Measurements from ENCODE around the gene IL25.

Gene IL25

DNA sequence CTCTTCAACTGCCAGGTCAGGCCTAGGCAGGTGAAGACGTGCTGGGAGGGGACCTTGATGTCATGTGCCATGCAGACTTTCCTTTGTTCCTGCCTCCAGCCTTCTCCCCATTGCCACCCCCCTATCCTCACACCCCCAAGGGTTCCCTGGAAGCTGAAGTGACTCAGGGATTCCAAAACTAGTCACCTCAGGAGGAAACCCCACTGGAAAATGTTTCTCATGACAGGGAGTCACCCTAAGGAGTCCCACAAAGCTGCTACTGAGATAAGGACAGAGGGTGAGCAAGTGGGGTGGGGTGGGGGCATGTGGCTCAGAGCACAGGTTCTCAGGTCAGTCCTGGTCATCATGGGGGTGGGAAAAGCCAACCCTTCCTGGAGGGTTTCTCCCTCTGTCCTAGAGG is 2.4 kb upstream of the IL25 start:
- DNase-seq = no peak
- H3F3A ChIP-seq (ENCODE audit: insufficient read depth, low read length) = no peaks in the 10 kb centered on the region
- no peaks in the 10 kb centered on the region for H3K4me1 ChIP-seq (ENCODE audit: low read length)
- TF ChIP-seq EZH2phosphoT487 (IDR thresholded peaks at IDR 0.05; ENCODE audit: low read length) = no peak
- TF ChIP-seq EZH2 (optimal IDR thresholded peaks at IDR 0.05; ENCODE audit: low read depth, low read length) = no peak
- TF ChIP-seq, protein P1, sequence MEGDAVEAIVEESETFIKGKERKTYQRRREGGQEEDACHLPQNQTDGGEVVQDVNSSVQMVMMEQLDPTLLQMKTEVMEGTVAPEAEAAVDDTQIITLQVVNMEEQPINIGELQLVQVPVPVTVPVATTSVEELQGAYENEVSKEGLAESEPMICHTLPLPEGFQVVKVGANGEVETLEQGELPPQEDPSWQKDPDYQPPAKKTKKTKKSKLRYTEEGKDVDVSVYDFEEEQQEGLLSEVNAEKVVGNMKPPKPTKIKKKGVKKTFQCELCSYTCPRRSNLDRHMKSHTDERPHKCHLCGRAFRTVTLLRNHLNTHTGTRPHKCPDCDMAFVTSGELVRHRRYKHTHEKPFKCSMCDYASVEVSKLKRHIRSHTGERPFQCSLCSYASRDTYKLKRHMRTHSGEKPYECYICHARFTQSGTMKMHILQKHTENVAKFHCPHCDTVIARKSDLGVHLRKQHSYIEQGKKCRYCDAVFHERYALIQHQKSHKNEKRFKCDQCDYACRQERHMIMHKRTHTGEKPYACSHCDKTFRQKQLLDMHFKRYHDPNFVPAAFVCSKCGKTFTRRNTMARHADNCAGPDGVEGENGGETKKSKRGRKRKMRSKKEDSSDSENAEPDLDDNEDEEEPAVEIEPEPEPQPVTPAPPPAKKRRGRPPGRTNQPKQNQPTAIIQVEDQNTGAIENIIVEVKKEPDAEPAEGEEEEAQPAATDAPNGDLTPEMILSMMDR (IDR thresholded peaks at IDR 0.05; ENCODE audit: low read length) = no peak
- no peak overlapping the region for H3K27ac ChIP-seq (ENCODE audit: low read length)
- H2AFZ ChIP-seq (ENCODE audit: low read length) = no peak overlapping the region
- no peaks in the 10 kb centered on the region for H3K9me3 ChIP-seq (replicated peaks; ENCODE audit: insufficient read depth, low read length)
- H3K4me3 ChIP-seq (ENCODE audit: low read length) = no peak overlapping the region
- H3K27me3 ChIP-seq (replicated peaks; ENCODE audit: insufficient read depth, low read length) = no peaks in the 10 kb centered on the region
- H3K79me2 ChIP-seq (ENCODE audit: low read length) = no peaks in the 10 kb centered on the region
- H3K9ac ChIP-seq (ENCODE audit: low read length) = no peak overlapping the region
- H3K9me2 ChIP-seq (replicated peaks; ENCODE audit: insufficient read depth, low read length) = no peaks in the 10 kb centered on the region
- no peaks in the 10 kb centered on the region for H4K20me1 ChIP-seq (ENCODE audit: insufficient read depth, low read length)
- H3K4me2 ChIP-seq (ENCODE audit: low read depth, low read length) = no peak overlapping the region
- H3K36me3 ChIP-seq (replicated peaks; ENCODE audit: insufficient read depth, low read length) = no peaks in the 10 kb centered on the region

DNA sequence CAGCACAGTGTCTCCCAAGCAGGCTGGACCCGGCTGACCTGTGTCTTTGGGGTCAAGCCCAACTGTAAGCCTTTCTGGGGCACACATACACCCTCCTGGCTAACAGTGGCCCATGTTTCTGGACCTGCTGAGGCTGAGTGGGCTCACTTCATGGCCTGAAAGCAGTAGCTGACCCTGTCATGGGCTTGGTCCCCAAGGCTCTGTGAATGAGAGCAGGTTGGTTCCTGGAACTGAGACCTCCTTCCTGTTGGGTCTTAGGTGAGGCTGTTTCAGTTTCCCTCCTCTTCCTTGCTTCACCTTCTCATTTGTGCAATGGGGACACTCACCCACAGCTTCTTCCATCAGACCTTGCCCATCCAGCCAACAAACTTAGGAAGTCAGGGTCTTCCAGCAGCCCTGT is 744 bp upstream of the IL25 start:
- Histone ChIP-seq H3K4me3 (ENCODE audit: low read length) (no peak overlapping the region), H4K20me1 (ENCODE audit: insufficient read depth, low read length) (no peaks in the 10 kb centered on the region), H3K9me2 (replicated peaks; ENCODE audit: insufficient read depth, low read length) (no peaks in the 10 kb centered on the region), H3K4me1 (ENCODE audit: low read length) (no peaks in the 10 kb centered on the region), H3K36me3 (replicated peaks; ENCODE audit: insufficient read depth, low read length) (no peaks in the 10 kb centered on the region), H3K9me3 (replicated peaks; ENCODE audit: insufficient read depth, low read length) (no peaks in the 10 kb centered on the region), H3K79me2 (ENCODE audit: low read length) (no peaks in the 10 kb centered on the region), H3F3A (ENCODE audit: insufficient read depth, low read length) (no peaks in the 10 kb centered on the region), H3K4me2 (ENCODE audit: low read depth, low read length) (no peak overlapping the region), H2AFZ (ENCODE audit: low read length) (no peak overlapping the region), H3K27ac (ENCODE audit: low read length) (no peak overlapping the region), H3K27me3 (replicated peaks; ENCODE audit: insufficient read depth, low read length) (no peaks in the 10 kb centered on the region), H3K9ac (ENCODE audit: low read length) (no peak overlapping the region)
- TF ChIP-seq EZH2 (optimal IDR thresholded peaks at IDR 0.05; ENCODE audit: low read depth, low read length) (no peak), EZH2phosphoT487 (IDR thresholded peaks at IDR 0.05; ENCODE audit: low read length) (no peak)
- TF ChIP-seq, protein P1 (IDR thresholded peaks at IDR 0.05; ENCODE audit: low read length) = no peak
- no peak for DNase-seq

DNA sequence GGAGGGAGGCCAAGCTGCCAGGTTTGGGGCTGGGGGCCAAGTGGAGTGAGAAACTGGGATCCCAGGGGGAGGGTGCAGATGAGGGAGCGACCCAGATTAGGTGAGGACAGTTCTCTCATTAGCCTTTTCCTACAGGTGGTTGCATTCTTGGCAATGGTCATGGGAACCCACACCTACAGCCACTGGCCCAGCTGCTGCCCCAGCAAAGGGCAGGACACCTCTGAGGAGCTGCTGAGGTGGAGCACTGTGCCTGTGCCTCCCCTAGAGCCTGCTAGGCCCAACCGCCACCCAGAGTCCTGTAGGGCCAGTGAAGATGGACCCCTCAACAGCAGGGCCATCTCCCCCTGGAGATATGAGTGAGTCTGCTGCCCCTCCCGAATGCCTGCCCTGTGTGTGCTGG is 432 bp downstream of the IL25 start:
- Histone ChIP-seq H3K36me3 (replicated peaks; ENCODE audit: insufficient read depth, low read length) (no peaks in the 10 kb centered on the region), H3K4me3 (ENCODE audit: low read length) (no peak overlapping the region), H3F3A (ENCODE audit: insufficient read depth, low read length) (no peaks in the 10 kb centered on the region), H3K79me2 (ENCODE audit: low read length) (no peaks in the 10 kb centered on the region), H3K27me3 (replicated peaks; ENCODE audit: insufficient read depth, low read length) (no peaks in the 10 kb centered on the region), H2AFZ (ENCODE audit: low read length) (no peak overlapping the region), H3K4me2 (ENCODE audit: low read depth, low read length) (no peak overlapping the region), H3K27ac (ENCODE audit: low read length) (no peak overlapping the region), H3K4me1 (ENCODE audit: low read length) (no peaks in the 10 kb centered on the region), H4K20me1 (ENCODE audit: insufficient read depth, low read length) (no peaks in the 10 kb centered on the region), H3K9ac (ENCODE audit: low read length) (no peak overlapping the region), H3K9me2 (replicated peaks; ENCODE audit: insufficient read depth, low read length) (no peaks in the 10 kb centered on the region), H3K9me3 (replicated peaks; ENCODE audit: insufficient read depth, low read length) (no peaks in the 10 kb centered on the region)
- no peak for DNase-seq
- no peak for TF ChIP-seq EZH2phosphoT487 (IDR thresholded peaks at IDR 0.05; ENCODE audit: low read length)
- TF ChIP-seq EZH2 (optimal IDR thresholded peaks at IDR 0.05; ENCODE audit: low read depth, low read length) = no peak
- TF ChIP-seq, protein P1 (IDR thresholded peaks at IDR 0.05; ENCODE audit: low read length) = no peak

Data from MM.1S (cell line).